Neutrophil (primary cell): ENCODE data around the gene SPATA46.
"Not testable (repeated sequence)": the region's sequence is repeated elsewhere in the genome, so short reads cannot be mapped to it uniquely, and the experiment has no call there.

Source experiments
- H3K27ac ChIP-seq: fragments of 200-600 bp; sonication (generic); 2 replicates; pipeline ENCODE4 v1.5.1; 2016; ENCODE audit warnings: mild to moderate bottlenecking, moderate library complexity
- H3K27me3 ChIP-seq: fragments of 200-600 bp; sonication (generic); 2 replicates; pipeline ENCODE4 v1.6.0; 2016; ENCODE audit warnings: mild to moderate bottlenecking
- H3K36me3 ChIP-seq: fragments of 200-600 bp; sonication (generic); 2 replicates; pipeline ENCODE4 v1.5.1; 2017
- H3K4me1 ChIP-seq, 2 experiments: fragments of 200-600 bp in 1 of 2; sonication (generic) in 1 of 2; 1 replicate in 1 of 2; 2 replicates in 1 of 2; pipeline versions ENCODE4 v1.5.1 to v1.6.1; 2013 to 2016; ENCODE audit warnings: low read depth in 1 of 2, low read length in 1 of 2, mild to moderate bottlenecking in 1 of 2, moderate library complexity in 1 of 2; ENCODE audit not compliant: control insufficient read depth in 1 of 2, insufficient read depth in 1 of 2
- H3K4me3 ChIP-seq, 2 experiments: fragments of 200-600 bp in 1 of 2; sonication (generic) in 1 of 2; 1 replicate in 1 of 2; 2 replicates in 1 of 2; pipeline ENCODE4 v1.5.1; 2013 to 2016; ENCODE audit warnings: low read depth in 1 of 2, low read length in 1 of 2, mild to moderate bottlenecking in 1 of 2, moderate library complexity in 1 of 2
- H3K9me3 ChIP-seq: fragments of 200-600 bp; sonication (generic); 2 replicates; pipeline ENCODE4 v1.5.1; 2016
- TF ChIP-seq, protein P1 (sequence below): fragments of 200-600 bp; sonication (generic); IDR thresholded peaks from 2 replicates; pipeline ENCODE4 v1.5.1; 2016; ENCODE audit warnings: antibody characterized with exemption

Gene SPATA46

DNA sequence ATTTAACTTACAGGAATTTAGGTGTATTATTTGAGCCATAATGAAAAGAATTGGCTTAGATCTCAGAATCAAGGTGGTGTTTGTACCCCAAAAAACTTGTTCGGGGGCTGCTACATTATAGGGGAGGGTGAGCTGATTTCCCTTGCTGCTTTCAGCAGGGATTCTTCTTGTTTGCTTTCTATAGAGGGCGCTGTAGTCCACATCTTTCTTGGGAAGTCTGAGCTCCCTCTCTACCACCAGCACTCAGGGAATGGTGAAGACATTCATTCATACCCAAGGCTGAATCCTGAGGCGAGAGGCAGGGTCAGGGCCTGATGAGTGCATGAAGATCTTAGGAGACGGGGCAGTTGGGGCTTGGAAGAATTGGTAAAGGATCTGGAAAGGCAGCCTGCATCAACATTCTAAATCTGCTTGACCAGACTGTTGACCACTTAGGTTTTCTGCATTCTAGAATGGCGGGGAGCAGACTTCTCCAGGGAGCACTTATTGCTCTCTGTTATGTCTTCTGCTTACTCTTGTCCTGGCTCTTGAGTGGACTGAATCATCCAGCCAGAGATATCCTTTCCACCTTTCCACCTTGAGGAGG lies 18.9 kb downstream of the SPATA46 start:
- Histone ChIP-seq H3K36me3 (peaks cover 56% of the 10 kb centered on the region), H3K27ac (no peak overlapping the region), H3K4me1 (no peaks in the 10 kb centered on the region), H3K27me3 (no peaks in the 10 kb centered on the region), H3K9me3 (no peaks in the 10 kb centered on the region), H3K4me3 (no peak overlapping the region)
- TF ChIP-seq, protein P1, sequence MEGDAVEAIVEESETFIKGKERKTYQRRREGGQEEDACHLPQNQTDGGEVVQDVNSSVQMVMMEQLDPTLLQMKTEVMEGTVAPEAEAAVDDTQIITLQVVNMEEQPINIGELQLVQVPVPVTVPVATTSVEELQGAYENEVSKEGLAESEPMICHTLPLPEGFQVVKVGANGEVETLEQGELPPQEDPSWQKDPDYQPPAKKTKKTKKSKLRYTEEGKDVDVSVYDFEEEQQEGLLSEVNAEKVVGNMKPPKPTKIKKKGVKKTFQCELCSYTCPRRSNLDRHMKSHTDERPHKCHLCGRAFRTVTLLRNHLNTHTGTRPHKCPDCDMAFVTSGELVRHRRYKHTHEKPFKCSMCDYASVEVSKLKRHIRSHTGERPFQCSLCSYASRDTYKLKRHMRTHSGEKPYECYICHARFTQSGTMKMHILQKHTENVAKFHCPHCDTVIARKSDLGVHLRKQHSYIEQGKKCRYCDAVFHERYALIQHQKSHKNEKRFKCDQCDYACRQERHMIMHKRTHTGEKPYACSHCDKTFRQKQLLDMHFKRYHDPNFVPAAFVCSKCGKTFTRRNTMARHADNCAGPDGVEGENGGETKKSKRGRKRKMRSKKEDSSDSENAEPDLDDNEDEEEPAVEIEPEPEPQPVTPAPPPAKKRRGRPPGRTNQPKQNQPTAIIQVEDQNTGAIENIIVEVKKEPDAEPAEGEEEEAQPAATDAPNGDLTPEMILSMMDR: no peak

DNA sequence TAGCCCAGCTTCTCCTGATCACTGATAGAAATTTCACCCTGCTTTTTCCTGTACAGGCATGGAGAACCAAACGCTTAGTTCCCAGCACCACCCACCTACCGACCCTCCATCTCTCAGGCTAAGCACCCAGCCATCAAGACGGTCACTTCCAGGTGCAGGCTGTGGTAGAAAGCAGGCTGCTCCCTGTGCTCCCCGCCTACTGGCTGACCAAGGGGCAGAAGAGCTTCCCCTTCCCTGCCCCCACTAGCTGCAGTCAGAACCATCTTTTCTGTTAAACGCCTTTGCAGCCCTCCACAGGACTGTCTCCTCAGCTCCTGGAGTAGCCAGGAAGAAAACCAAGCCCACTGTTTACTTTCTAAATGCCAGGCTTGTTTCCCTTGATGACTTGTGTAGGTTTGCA lies 23.0 kb downstream of the SPATA46 start:
- Histone ChIP-seq H3K27ac (no peak overlapping the region), H3K4me3 (no peak overlapping the region), H3K27me3 (no peaks in the 10 kb centered on the region), H3K36me3 (peaks cover 34% of the 10 kb centered on the region), H3K4me1 (peaks cover 0 to 8% of the 10 kb centered on the region in 2 experiments), H3K9me3 (no peaks in the 10 kb centered on the region)
- TF ChIP-seq, protein P1: no peak

DNA sequence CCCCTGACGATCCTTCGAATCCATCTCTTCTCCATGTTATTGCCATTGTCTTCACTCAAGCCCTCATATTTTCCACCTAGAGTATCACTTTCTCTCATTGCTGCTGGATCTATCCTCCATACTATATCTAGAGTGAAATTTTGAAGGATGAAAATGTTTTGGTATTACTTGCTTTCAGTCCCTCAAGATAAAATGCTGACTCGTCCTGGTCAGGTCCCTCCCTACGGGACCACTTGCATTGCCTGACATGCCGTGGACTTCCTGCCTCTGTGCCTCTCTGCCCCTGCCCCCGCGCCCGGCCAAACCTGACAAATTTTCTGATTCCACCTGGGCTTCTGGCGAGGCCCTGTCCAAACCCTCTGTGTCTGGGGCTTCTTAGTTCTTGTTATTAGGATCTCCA lies 23.6 kb downstream of the SPATA46 start:
- Histone ChIP-seq H3K4me1 (peaks cover 0 to 8% of the 10 kb centered on the region in 2 experiments), H3K27ac (no peak overlapping the region), H3K9me3 (no peaks in the 10 kb centered on the region), H3K36me3 (peaks cover 29% of the 10 kb centered on the region), H3K27me3 (no peaks in the 10 kb centered on the region), H3K4me3 (no peak overlapping the region)
- TF ChIP-seq, protein P1: no peak

DNA sequence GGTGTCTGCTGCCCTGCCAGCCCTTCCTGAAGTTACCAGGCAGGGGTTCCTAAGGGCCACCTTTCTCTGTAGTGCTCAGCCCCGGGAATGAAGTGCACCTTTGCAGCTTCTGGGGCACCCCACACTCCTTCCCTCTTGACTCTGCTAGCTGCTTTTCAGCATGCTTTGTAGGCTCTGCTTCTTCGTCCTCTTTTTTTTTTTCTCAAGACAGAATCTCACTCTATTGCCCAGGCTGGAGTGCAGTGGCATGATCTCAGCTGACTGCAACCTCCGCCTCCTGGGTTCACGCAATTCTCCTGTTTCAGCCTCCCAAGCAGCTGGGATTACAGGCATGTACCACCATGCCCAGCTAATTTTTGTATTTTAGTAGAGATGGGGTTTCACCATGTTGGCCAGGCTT lies 24.8 kb downstream of the SPATA46 start:
- not testable (repeated sequence) for H3K27me3 ChIP-seq

DNA sequence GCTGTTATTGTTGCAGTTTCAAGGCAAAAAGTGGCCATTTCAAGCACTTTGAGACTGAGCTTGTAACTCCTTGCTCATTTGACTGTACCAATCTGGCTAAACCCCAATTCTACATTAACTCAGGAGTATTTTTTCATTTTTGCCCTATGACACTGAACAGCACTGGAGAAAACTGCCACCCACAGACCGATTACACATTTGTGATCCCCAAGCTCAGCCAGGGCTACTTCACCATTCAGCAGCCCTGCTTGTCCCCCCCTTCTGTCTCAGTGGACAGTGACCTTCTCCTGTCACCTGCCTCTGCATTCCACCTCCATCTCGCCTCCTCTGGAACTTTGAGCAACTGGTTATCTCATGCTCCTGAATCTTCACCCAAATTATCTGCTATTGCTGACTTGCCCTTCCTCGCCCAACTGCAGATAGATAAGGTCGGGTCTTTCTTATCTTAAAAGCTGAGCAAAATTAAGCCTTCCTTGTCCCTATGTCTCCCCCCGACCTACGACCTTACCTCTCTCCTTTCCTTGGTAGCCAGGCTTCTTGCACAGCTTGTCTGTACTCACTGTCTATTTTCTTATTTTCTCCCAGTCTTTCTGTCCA lies 25.3 kb downstream of the SPATA46 start:
- Histone ChIP-seq H3K27me3 (no peaks in the 10 kb centered on the region), H3K36me3 (peaks cover 13% of the 10 kb centered on the region), H3K9me3 (no peaks in the 10 kb centered on the region), H3K4me1 (peaks cover 0 to 8% of the 10 kb centered on the region in 2 experiments), H3K27ac (no peak overlapping the region), H3K4me3 (no peak overlapping the region)
- TF ChIP-seq, protein P1: no peak

More for the DNA sequence above, 24.8 kb downstream of the SPATA46 start:
- not testable (repeated sequence) for H3K27ac ChIP-seq, H3K4me1 ChIP-seq, H3K4me3 ChIP-seq, H3K9me3 ChIP-seq
- peaks cover 19% of the 10 kb centered on the region for H3K36me3 ChIP-seq

DNA sequence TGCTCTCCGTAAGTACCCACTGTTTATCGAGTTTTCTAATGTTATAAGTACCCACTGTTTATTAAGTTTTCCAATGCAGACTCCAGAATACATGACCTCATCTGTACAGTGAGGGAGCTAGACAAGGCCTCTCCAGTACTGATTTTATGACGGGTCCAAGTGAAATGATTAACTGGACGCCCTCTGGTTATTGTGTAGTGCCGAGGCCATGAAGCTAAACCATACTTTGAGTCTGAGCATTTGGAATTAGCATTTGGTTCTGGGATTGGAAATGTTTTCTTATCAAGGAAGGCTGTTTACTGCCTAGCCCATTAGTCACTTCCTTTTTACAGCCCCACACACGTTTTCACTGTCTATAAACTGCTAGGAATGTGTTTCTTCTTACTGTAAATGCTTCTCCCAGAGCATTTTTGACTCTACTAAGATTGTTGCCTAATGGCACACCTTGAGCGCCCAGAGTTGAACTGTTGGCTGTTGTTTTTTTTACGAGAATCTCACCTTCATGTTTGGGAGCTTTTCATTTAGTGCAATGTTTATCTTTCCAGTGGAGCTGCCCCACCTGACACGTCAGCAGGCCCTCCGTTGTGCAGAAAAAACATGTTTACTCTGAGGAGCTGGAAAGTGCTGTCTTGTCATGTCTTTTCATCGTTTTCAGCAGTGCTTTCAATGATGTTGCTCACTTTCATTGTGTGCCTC lies 26.9 kb downstream of the SPATA46 start:
- Histone ChIP-seq H3K9me3 (no peaks in the 10 kb centered on the region), H3K4me1 (peaks cover 2 to 10% of the 10 kb centered on the region in 2 experiments), H3K4me3 (no peak overlapping the region), H3K36me3 (no peaks in the 10 kb centered on the region), H3K27ac (no peak overlapping the region), H3K27me3 (no peaks in the 10 kb centered on the region)
- TF ChIP-seq, protein P1: no peak
